Bladder microvascular endothelial cell (primary cell): ENCODE results near the gene HPCAL1. TPM values are rescaled to one million over a fixed set of nuclear protein-coding genes. Genes with fewer than 3 reads are reported as not detected.

Experiments used
- total RNA-seq: library from RNA; depleted of rRNA; stranded (reverse); fragments of >200 nt; gene quantifications from 2 replicates; pipeline ENCODE4 v1.2.3, GENCODE V29; 2014

Gene HPCAL1
- total RNA-seq: 48.4 and 61.9 TPM in 2 replicates

DNA sequence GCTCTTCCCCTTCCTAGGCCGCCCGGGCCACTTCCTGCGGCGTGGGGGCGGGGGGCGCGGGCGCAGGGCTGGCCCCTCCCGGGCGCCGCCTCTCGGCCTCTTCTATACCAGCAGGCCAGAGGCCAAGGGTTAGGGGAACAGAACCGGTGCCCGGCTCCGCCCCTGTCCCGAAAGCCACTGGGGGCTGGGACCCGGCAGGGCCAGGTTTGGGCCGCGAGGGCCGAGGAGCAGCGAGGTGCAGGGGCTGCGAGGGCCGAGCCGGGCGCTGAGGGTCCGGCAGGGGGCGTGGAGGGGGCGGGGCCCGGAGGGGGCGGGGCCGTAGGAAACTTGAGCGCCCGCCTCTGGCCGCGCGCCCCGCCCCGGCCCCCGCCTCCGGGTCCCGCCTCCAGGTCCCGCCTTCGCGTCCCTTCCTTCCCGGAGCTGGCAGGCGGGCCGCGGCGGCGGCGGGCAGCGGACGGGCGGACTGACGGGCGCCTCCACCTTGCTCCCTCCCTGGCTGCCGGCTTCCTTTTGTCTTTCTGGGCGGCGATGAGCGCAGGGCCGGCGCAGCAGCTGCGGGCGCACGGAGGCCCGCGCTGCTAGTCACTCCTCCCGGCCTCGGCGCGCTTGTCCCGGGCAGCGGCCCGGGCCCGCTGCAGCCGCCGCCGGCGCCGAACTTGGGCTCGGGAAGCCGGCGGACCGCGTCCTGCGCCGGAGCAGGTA, at the start of gene HPCAL1:
TSS of gene HPCAL1 (plus strand) at position 426 of the 702 bp plus-strand sequence. CDS start 116,854 bp downstream, outside the sequence.

DNA sequence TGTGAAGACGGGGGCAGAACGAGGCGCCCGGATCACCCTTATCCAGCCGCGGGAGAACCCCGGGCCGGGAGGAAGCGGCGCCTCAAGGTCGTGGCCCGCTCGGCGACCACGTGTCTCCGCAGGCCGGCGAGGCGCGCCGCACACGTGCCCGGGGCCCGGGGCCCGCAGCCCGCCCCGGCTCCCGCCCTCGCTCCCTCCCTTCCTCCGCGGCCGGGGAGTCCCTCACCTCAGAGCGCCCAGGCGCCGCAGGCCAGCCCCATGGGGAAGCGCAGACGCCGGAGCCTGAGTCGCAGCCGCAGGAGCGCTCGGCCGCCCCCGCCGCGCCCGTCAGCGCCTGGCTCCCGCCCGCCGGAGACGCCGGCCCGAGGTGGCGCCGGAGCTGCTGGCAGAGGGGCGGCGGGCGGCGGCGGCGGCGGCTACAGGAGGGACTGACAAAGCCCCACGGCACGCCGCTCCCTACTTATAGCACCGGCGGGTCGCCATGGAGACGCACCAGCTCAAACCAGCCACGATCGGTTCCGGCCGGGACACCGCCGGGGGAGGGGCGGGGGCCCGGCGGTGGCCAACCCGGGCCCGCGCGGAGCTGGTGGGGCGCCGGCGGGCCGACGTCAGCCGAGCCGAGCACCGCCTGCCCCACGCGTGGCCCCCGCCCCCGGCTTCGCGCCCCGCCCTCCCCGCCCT, 145.3 kb downstream of the HPCAL1 start, which contains the start of gene ODC1:
TSS of gene ODC1 (minus strand) at position 433 of the 681 bp plus-strand sequence. CDS start 3,295 bp downstream, outside the sequence.

Other genes starting within 250 kb of the HPCAL1 start
- gene CYS1, start 222.5 kb upstream of the HPCAL1 start, total RNA-seq: 0.16 TPM in 1 of 2 replicates, not detected in the other
- 38.2 and 38.6 TPM in 2 replicates for gene RRM2, start 180.2 kb upstream of the HPCAL1 start, total RNA-seq
- 66.4 and 85.7 TPM in 2 replicates for gene ODC1, start 145.4 kb downstream of the HPCAL1 start, total RNA-seq